K562 (cell line): ENCODE results near the gene SKAP1. TPM values are rescaled to one million over a fixed set of nuclear protein-coding genes. Genes with fewer than 3 reads are reported as not detected.

ENCODE experiments used
- ATAC-seq: fragments of 200-7000 bp; cut with Tn5 transposase; 3 replicates; pipeline ENCODE4 v1.9.1; 2020; ENCODE audit warnings: moderate library complexity
- BruUV-seq: library from RNA; stranded (reverse); fragments of 400-500 nt; replicated peaks from 2 replicates; lab custom pipeline; 2021; lab: Mats Ljungman, UMichigan
- CTCF ChIA-PET: fragments of 300-600 bp; formaldehyde crosslinking; extraction: SDS; loops from one replicate; lab custom pipeline; 2021; ENCODE audit warnings: low intra/inter-chr PET ratio; lab: Yijun Ruan, JAX
- POLR2A ChIA-PET: fragments of 300-600, 350-650 bp; sonication (Branson Sonifier 250); formaldehyde crosslinking; extraction: SDS; loops from one replicate; lab custom pipeline; 2021; ENCODE audit warnings: antibody characterized with exemption, inconsistent platforms; lab: Yijun Ruan, JAX
- DNase-seq, 4 experiments: peaks; one replicate each; pipeline versions ENCODE4 v3.0.0 to v3.0.0-alpha.2; 2011 to 2018; ENCODE audit warnings: low spot score in 3 of 4, mixed read lengths in 3 of 4; ENCODE audit errors: extremely low read depth in 1 of 4
- FAIRE-seq: peaks from 2 replicates; lab custom pipeline; 2011; peaks lifted over from hg19 to GRCh38; lab: Jason Lieb, UNC
- H2AFZ ChIP-seq: 2 replicates; pipeline ENCODE4 v1.6.0; 2011; ENCODE audit warnings: low read depth, low read length, control low read depth, inconsistent platforms
- H3K27ac ChIP-seq: fragments of 200-600 bp; 3 replicates; pipeline ENCODE4 v1.8.0; 2011; ENCODE audit warnings: low read depth, mild to moderate bottlenecking, control low read depth, inconsistent platforms, low read length, moderate library complexity, mixed read lengths; ENCODE audit errors: extremely low read depth
- H3K27me3 ChIP-seq, 2 experiments: fragments of 300-600 bp in 1 of 2; 2 replicates in 1 of 2; 3 replicates in 1 of 2; pipeline versions ENCODE4 v1.6.0 to v1.8.0; 2011; ENCODE audit warnings: inconsistent platforms in 2 of 2, low read length in 2 of 2, mild to moderate bottlenecking in 1 of 2, mixed read lengths in 1 of 2, moderate library complexity in 1 of 2; ENCODE audit not compliant: control insufficient read depth in 2 of 2, insufficient read depth in 2 of 2
- H3K36me3 ChIP-seq: fragments of 300-600 bp; 3 replicates; pipeline ENCODE4 v1.8.0; 2011; ENCODE audit warnings: mild to moderate bottlenecking, low read length, inconsistent platforms; ENCODE audit not compliant: control insufficient read depth, insufficient read depth
- H3K4me1 ChIP-seq, 2 experiments: fragments of 200-600 bp in 1 of 2; replicated peaks in 1 of 2; 2 replicates in 1 of 2; 3 replicates in 1 of 2; pipeline versions ENCODE4 v1.5.1 to v1.8.0; 2011; ENCODE audit warnings: inconsistent platforms in 2 of 2, low read length in 2 of 2, mild to moderate bottlenecking in 1 of 2, mixed read lengths in 1 of 2, moderate library complexity in 1 of 2; ENCODE audit not compliant: control insufficient read depth in 2 of 2, insufficient read depth in 2 of 2
- H3K4me2 ChIP-seq: 2 replicates; pipeline ENCODE4 v1.6.1; 2011; ENCODE audit warnings: low read length, control low read depth, inconsistent platforms, mixed read lengths; ENCODE audit not compliant: insufficient read depth
- H3K4me3 ChIP-seq: fragments of 200-600 bp; sonication (generic), shearing (Covaris generic); 2 replicates; pipeline ENCODE4 v1.5.1; 2016; ENCODE audit warnings: control low read depth, inconsistent platforms
- H3K79me2 ChIP-seq: fragments of 200-600 bp; 3 replicates; pipeline ENCODE4 v1.8.0; 2011; ENCODE audit warnings: low read length, inconsistent platforms; ENCODE audit not compliant: control insufficient read depth, insufficient read depth
- H3K9ac ChIP-seq, 2 experiments: 2 replicates each; pipeline versions ENCODE4 v1.6.0 to v1.6.1; 2011; ENCODE audit warnings: low read depth in 2 of 2, low read length in 2 of 2, control low read depth in 1 of 2, inconsistent platforms in 1 of 2, mild to moderate bottlenecking in 1 of 2, mixed read lengths in 1 of 2; ENCODE audit not compliant: insufficient read depth in 1 of 2
- H3K9me1 ChIP-seq: one replicate; pipeline ENCODE4 v1.6.0; 2011; ENCODE audit warnings: inconsistent platforms, mild to moderate bottlenecking, low read length, moderate library complexity; ENCODE audit not compliant: control insufficient read depth, insufficient read depth
- H3K9me3 ChIP-seq: replicated peaks from 2 replicates; pipeline ENCODE4 v1.5.1; 2011; ENCODE audit warnings: low read depth, low read length, inconsistent platforms; ENCODE audit not compliant: control insufficient read depth, insufficient read depth
- H4K20me1 ChIP-seq: replicated peaks from 2 replicates; pipeline ENCODE4 v1.6.1; 2011; ENCODE audit warnings: low read length, inconsistent platforms, mixed read lengths; ENCODE audit not compliant: control insufficient read depth, insufficient read depth
- ARHGAP35 ChIP-seq: fragments of 450-650 bp; IDR thresholded peaks from 2 replicates; pipeline ENCODE4 v1.6.1; 2018; ENCODE audit not compliant: partially characterized antibody
- BACH1 ChIP-seq: fragments of 200-800 bp; sonication (Bioruptor generic); IDR thresholded peaks from 2 replicates; pipeline ENCODE4 v1.6.1; 2016; ENCODE audit warnings: missing genetic modification characterization, missing compliant biosample characterization
- CBFA2T3 ChIP-seq: fragments of 450-650 bp; IDR thresholded peaks from 2 replicates; pipeline ENCODE4 v1.6.1; 2017
- CREM ChIP-seq: IDR thresholded peaks from 2 replicates; pipeline ENCODE4 v1.6.1; 2014; ENCODE audit warnings: antibody characterized with exemption, low read depth
- EGR1 ChIP-seq: fragments of 450-650 bp; conservative IDR thresholded peaks from 2 replicates; pipeline ENCODE4 v1.6.1; 2017; ENCODE audit warnings: mild to moderate bottlenecking
- ETS2 ChIP-seq: IDR thresholded peaks from 2 replicates; pipeline ENCODE4 v1.6.1; 2016; ENCODE audit warnings: borderline replicate concordance, missing genetic modification characterization, mild to moderate bottlenecking, moderate library complexity, missing compliant biosample characterization; ENCODE audit not compliant: poor library complexity, severe bottlenecking
- ETV6 ChIP-seq, 3 experiments: fragments of 150-350 bp in 1 of 3; sonication (generic) in 1 of 3; formaldehyde crosslinking in 1 of 3; IDR thresholded peaks; 2 replicates each; pipeline versions ENCODE4 v1.6.1 to v1.8.0; 2014 to 2022; ENCODE audit warnings: borderline replicate concordance in 2 of 3, low read depth in 2 of 3, antibody characterized with exemption in 1 of 3, low read length in 1 of 3, mild to moderate bottlenecking in 1 of 3, missing genetic modification reagents in 1 of 3
- NR2C1 ChIP-seq, 2 experiments: fragments of 450-650 bp; IDR thresholded peaks; 2 replicates each; pipeline ENCODE4 v1.6.1; 2017; ENCODE audit warnings: mild to moderate bottlenecking in 2 of 2, antibody characterized with exemption in 1 of 2, inconsistent platforms in 1 of 2, missing compliant biosample characterization in 1 of 2, missing genetic modification characterization in 1 of 2
- PHB ChIP-seq: fragments of 250-450 bp; sonication (Bioruptor Pico); IDR thresholded peaks from 2 replicates; pipeline ENCODE4 v1.5.0; 2021
- RBM17 ChIP-seq: fragments of 200-400 bp; formaldehyde crosslinking; IDR thresholded peaks from 2 replicates; pipeline ENCODE4 v1.6.1; 2017; ENCODE audit warnings: low read depth, mild to moderate bottlenecking, low read length, borderline replicate concordance
- SAFB2 ChIP-seq: fragments of 200-400 bp; formaldehyde crosslinking; IDR thresholded peaks from 2 replicates; pipeline ENCODE4 v1.6.1; 2018; ENCODE audit warnings: borderline replicate concordance, low read length, low read depth, moderate library complexity; ENCODE audit not compliant: severe bottlenecking
- TAF9B ChIP-seq: fragments of 450-650 bp; IDR thresholded peaks from 2 replicates; pipeline ENCODE4 v1.6.1; 2018; ENCODE audit warnings: mild to moderate bottlenecking; ENCODE audit not compliant: partially characterized antibody
- YBX1 ChIP-seq: fragments of 450-650 bp; IDR thresholded peaks from 2 replicates; pipeline ENCODE4 v1.7.1; 2016; ENCODE audit warnings: mild to moderate bottlenecking
- ZNF507 ChIP-seq: conservative IDR thresholded peaks from 2 replicates; pipeline ENCODE4 v1.6.1; 2017; ENCODE audit warnings: missing genetic modification characterization, missing compliant biosample characterization
- ZNF766 ChIP-seq: fragments of 200-800 bp; sonication (Bioruptor generic); conservative IDR thresholded peaks from 2 replicates; pipeline ENCODE4 v1.6.1; 2016; ENCODE audit warnings: missing genetic modification characterization, missing compliant biosample characterization
- WGBS: fragments of 100-300 bp; shearing (Covaris generic); methylation state at CpG from one replicate; pipeline ENCODE4 v1.1.6; 2016; ENCODE audit warnings: low coverage, mixed read lengths; ENCODE audit not compliant: insufficient coverage; ENCODE audit errors: missing lambda C conversion rate; 5-methylcytosine and 5-hydroxymethylcytosine counted together
- in situ Hi-C: fragments of 300-500 bp; cut with MboI; formaldehyde crosslinking; loops from 4 replicates; pipeline ENCODE4 v1.15.0; 2018; ENCODE audit warnings: inconsistent platforms, mixed read lengths
- intact Hi-C: fragments of 100-400 bp; cut with micrococcal nuclease; formaldehyde crosslinking; loops from 2 replicates; pipeline ENCODE4 v1.14.2; 2022
- polyA plus RNA-seq, 8 experiments: library from polyadenylated mRNA; depleted of rRNA in 4 of 8; stranded (reverse) in 5 of 8; unstranded in 3 of 8; fragments of >200 nt; fragmentation: Nextera tagmentation in 2 of 8; fragmentation: Illumina TruSeq in 1 of 8; extraction: Ambion mirVana in 2 of 8; extraction: Trizol in 1 of 8; gene quantifications; 2 replicates each; pipeline versions ENCODE4 v1.2.1 to v1.2.3, GENCODE V29; 2011 to 2014; ENCODE audit warnings: inconsistent platforms in 1 of 8, missing spikeins in 1 of 8
- total RNA-seq, 7 experiments: library from RNA; depleted of rRNA in 6 of 7; stranded (reverse); fragments of >200 nt in 6 of 7; fragmentation: Illumina TruSeq in 2 of 7; extraction: Trizol in 2 of 7; gene quantifications; 2 replicates each; pipeline versions ENCODE4 v1.2.1 to v1.2.3, GENCODE V29; 2011 to 2021; ENCODE audit warnings: low replicate concordance in 1 of 7
- TF ChIP-seq, protein P1 (sequence below): sonication (generic); formaldehyde crosslinking; IDR thresholded peaks from 2 replicates; pipeline ENCODE4 v1.8.0; 2023; ENCODE audit warnings: missing genetic modification reagents, mild to moderate bottlenecking, borderline replicate concordance
- TF ChIP-seq, protein P2 (sequence below): fragments of 450-650 bp; IDR thresholded peaks from 2 replicates; pipeline ENCODE4 v1.6.1; 2014; ENCODE audit warnings: low read depth, mild to moderate bottlenecking, moderate library complexity, borderline replicate concordance

The SKAP1 gene
- total and polyA plus RNA-seq, 9 of the 15 experiments (the other 6 are each of a cell fraction or from before 2014, with no cell fraction given): 0.06 to 0.80 (median 0.10) TPM; not detected in 4

DNA sequence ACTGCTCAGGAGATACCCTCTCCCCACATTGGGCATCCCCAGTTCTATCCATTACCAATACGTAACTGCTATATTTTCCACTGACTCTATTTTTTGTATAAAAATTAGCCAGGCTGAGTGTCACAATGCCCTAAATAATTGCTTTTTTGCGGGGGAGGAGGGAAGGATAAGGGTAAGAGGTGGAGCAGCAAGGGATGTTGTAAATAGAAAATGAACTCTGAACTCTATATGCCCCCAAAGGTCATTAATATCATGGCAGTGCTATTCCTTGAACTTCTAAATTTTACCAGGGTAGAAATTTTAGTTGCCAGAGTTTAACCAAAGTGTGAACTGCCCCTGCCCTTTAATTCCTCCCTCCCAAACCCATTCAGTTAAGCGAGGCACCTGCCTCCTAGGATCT is 118.7 kb downstream of the SKAP1 start:
- peak overlapping the region; percentile 3 to 78; a peak in 2 of 4 replicates for H3K9ac ChIP-seq
- H3K9me1 ChIP-seq: no peaks in the 10 kb centered on the region
- H3K4me2 ChIP-seq: peak overlapping the region; percentile 79
- peaks cover 0 to 8% of the 10 kb centered on the region in 2 experiments; a peak in 4 of 5 replicates for H3K4me1 ChIP-seq
- no peak overlapping the region for H3K4me3 ChIP-seq
- H4K20me1 ChIP-seq: no peaks in the 10 kb centered on the region
- CTCF ChIA-PET: no interaction called here
- 45% methylated on average over 3 of the region's 3 CpGs for WGBS
- no peaks in the 10 kb centered on the region for H3K79me2 ChIP-seq
- no peak for FAIRE-seq
- no peak for DNase-seq
- no TSS peak for BruUV-seq
- H3K36me3 ChIP-seq: no peaks in the 10 kb centered on the region
- no peak overlapping the region for H3K27ac ChIP-seq
- H2AFZ ChIP-seq: peak overlapping the region; percentile 86
- in situ Hi-C loops (no loop called here), intact Hi-C loops (no loop called here)
- no peaks in the 10 kb centered on the region for H3K9me3 ChIP-seq
- peak; percentile 26 for ATAC-seq
- POLR2A ChIA-PET: no interaction called here
- H3K27me3 ChIP-seq: no peaks in the 10 kb centered on the region
- TF ChIP-seq BACH1 (tag) (no peak), CBFA2T3 (no peak), ZNF507 (no peak), EGR1 (peak; percentile 24; the same call in 1 of the 2 replicates), NR2C1 (IDR thresholded peaks at IDR 0.05) (peak; percentile 84), NR2C1 (tag; IDR thresholded peaks at IDR 0.05) (peak; percentile 55; the same call in 1 of the 2 replicates), ETV6 (IDR thresholded peaks at IDR 0.05; ENCODE audit: borderline replicate concordance in 1 of 2, low read depth in 2 of 2, low read length in 1 of 2) (no peak), ETV6 (CRISPR knock-in tag; IDR thresholded peaks at IDR 0.05; ENCODE audit: borderline replicate concordance) (no peak), SAFB2 (no peak), CREM (no peak), YBX1 (no peak), ETS2 (tag) (no peak), ZNF766 (CRISPR knock-in tag) (no peak), TAF9B (no peak), RBM17 (no peak), ARHGAP35 (no peak), PHB (no peak)
- TF ChIP-seq, protein P1, sequence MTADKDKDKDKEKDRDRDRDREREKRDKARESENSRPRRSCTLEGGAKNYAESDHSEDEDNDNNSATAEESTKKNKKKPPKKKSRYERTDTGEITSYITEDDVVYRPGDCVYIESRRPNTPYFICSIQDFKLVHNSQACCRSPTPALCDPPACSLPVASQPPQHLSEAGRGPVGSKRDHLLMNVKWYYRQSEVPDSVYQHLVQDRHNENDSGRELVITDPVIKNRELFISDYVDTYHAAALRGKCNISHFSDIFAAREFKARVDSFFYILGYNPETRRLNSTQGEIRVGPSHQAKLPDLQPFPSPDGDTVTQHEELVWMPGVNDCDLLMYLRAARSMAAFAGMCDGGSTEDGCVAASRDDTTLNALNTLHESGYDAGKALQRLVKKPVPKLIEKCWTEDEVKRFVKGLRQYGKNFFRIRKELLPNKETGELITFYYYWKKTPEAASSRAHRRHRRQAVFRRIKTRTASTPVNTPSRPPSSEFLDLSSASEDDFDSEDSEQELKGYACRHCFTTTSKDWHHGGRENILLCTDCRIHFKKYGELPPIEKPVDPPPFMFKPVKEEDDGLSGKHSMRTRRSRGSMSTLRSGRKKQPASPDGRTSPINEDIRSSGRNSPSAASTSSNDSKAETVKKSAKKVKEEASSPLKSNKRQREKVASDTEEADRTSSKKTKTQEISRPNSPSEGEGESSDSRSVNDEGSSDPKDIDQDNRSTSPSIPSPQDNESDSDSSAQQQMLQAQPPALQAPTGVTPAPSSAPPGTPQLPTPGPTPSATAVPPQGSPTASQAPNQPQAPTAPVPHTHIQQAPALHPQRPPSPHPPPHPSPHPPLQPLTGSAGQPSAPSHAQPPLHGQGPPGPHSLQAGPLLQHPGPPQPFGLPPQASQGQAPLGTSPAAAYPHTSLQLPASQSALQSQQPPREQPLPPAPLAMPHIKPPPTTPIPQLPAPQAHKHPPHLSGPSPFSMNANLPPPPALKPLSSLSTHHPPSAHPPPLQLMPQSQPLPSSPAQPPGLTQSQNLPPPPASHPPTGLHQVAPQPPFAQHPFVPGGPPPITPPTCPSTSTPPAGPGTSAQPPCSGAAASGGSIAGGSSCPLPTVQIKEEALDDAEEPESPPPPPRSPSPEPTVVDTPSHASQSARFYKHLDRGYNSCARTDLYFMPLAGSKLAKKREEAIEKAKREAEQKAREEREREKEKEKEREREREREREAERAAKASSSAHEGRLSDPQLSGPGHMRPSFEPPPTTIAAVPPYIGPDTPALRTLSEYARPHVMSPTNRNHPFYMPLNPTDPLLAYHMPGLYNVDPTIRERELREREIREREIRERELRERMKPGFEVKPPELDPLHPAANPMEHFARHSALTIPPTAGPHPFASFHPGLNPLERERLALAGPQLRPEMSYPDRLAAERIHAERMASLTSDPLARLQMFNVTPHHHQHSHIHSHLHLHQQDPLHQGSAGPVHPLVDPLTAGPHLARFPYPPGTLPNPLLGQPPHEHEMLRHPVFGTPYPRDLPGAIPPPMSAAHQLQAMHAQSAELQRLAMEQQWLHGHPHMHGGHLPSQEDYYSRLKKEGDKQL (CRISPR knock-in tag): no peak
- TF ChIP-seq, protein P2, sequence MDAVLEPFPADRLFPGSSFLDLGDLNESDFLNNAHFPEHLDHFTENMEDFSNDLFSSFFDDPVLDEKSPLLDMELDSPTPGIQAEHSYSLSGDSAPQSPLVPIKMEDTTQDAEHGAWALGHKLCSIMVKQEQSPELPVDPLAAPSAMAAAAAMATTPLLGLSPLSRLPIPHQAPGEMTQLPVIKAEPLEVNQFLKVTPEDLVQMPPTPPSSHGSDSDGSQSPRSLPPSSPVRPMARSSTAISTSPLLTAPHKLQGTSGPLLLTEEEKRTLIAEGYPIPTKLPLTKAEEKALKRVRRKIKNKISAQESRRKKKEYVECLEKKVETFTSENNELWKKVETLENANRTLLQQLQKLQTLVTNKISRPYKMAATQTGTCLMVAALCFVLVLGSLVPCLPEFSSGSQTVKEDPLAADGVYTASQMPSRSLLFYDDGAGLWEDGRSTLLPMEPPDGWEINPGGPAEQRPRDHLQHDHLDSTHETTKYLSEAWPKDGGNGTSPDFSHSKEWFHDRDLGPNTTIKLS: 0 out of 2 replicates have a peak, but pooled peaks have one; percentile 8
